Transverse colon (tissue), 4 donors: ENCODE measurements around the gene HHIPL1.

Experiments used
- POLR2AphosphoS5 ChIP-seq, 3 donors: sonication (generic); formaldehyde crosslinking; IDR thresholded peaks; one replicate each; pipeline ENCODE4 v1.6.1; 2016; ENCODE audit warnings: antibody characterized with exemption in 3 of 3
- TF ChIP-seq, protein P1 (sequence below), 5 experiments: fragments of 200-600 bp in 3 of 5; fragments of 450-650 bp in 2 of 5; sonication (generic) in 3 of 5; IDR thresholded peaks; 1 replicate in 2 of 5; 2 replicates in 3 of 5; pipeline ENCODE4 v1.5.1; 2016 to 2017; ENCODE audit warnings: antibody characterized with exemption in 5 of 5, inconsistent platforms in 3 of 5, mild to moderate bottlenecking in 2 of 5, moderate library complexity in 1 of 5

GRCh38 chr14:99627510-99628381, 17.2 kb upstream of the HHIPL1 start:
- no peak for TF ChIP-seq POLR2AphosphoS5 (IDR thresholded peaks at IDR 0.05)
- TF ChIP-seq, protein P1, sequence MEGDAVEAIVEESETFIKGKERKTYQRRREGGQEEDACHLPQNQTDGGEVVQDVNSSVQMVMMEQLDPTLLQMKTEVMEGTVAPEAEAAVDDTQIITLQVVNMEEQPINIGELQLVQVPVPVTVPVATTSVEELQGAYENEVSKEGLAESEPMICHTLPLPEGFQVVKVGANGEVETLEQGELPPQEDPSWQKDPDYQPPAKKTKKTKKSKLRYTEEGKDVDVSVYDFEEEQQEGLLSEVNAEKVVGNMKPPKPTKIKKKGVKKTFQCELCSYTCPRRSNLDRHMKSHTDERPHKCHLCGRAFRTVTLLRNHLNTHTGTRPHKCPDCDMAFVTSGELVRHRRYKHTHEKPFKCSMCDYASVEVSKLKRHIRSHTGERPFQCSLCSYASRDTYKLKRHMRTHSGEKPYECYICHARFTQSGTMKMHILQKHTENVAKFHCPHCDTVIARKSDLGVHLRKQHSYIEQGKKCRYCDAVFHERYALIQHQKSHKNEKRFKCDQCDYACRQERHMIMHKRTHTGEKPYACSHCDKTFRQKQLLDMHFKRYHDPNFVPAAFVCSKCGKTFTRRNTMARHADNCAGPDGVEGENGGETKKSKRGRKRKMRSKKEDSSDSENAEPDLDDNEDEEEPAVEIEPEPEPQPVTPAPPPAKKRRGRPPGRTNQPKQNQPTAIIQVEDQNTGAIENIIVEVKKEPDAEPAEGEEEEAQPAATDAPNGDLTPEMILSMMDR (IDR thresholded peaks at IDR 0.05), result no peak
